ENCODE data around the gene TEX52.
"Not testable (repeated sequence)": the region's sequence is repeated elsewhere in the genome, so short reads cannot be mapped to it uniquely, and the experiment has no call there.

TEX52 gene

DNA sequence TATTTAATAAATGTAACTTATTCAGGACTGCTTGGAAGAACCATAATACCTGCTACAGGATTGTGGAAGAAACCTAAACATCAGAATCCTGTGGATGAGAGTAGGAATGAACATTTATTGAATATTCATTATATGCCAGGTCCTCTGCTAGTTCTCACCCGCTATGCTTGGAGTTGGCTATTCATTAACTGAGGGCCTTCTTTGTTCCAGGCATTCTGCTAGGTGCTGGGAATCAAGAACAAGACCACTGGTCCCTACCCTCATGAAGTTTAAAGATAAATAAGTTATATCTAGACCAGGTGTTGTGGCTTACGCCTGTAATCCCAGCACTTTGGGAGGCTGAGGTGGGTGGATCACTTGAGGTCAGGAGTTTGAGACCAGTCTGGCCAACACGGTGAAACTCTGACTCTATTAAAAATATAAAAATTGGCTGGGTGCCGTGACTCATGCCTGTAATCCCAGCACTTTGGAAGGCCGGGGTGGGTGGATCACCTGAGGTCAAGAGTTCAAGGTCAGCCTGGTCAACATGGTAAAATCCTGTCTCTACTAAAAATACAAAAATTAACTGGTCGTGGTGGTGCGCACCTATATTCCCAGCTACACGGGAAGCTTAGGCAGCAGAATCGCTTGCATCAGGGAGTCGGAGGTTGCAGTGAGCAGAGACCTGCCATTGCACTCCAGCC lies 30.1 kb upstream of the TEX52 start:
- no peaks in the 10 kb centered on the region for H3K9me3 ChIP-seq (ENCODE audit: control insufficient read depth, low read length)
- H3K36me3 ChIP-seq (ENCODE audit: control insufficient read depth, insufficient read depth, low read length), result no peaks in the 10 kb centered on the region
- no peaks in the 10 kb centered on the region for H3K27me3 ChIP-seq (ENCODE audit: control insufficient read depth, insufficient read depth, low read length)
- H3K4me1 ChIP-seq (ENCODE audit: control insufficient read depth, insufficient read depth, low read length), result peaks cover 5% of the 10 kb centered on the region
- no peak overlapping the region for H3K4me3 ChIP-seq (ENCODE audit: low read length)
- no peak overlapping the region for H3K9ac ChIP-seq (ENCODE audit: low read length)

DNA sequence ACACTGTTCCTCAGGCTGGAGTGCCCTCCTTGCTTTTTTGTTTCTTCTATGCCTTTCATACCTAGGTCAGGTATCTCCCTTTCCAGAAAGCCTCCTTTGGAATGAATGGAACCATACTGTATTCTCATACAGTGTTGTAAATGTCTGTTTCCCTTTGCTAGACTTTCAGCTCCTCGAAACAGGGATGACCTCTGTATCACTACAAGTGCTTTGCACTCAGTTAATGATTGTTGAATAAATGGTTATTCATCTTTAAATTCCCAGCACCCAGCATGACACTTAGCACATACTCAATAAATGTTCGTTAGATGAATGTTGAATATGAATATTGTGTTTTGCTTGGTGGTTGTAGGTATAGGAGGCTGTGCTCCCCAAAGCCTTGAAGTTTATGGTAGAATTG lies 28.0 kb upstream of the TEX52 start:
- Histone ChIP-seq H3K36me3 (ENCODE audit: control insufficient read depth, insufficient read depth, low read length) (no peaks in the 10 kb centered on the region), H3K9me3 (ENCODE audit: control insufficient read depth, low read length) (no peaks in the 10 kb centered on the region), H3K4me3 (ENCODE audit: low read length) (no peak overlapping the region), H3K4me1 (ENCODE audit: control insufficient read depth, insufficient read depth, low read length) (no peaks in the 10 kb centered on the region), H3K27me3 (ENCODE audit: control insufficient read depth, insufficient read depth, low read length) (no peaks in the 10 kb centered on the region), H3K9ac (ENCODE audit: low read length) (no peak overlapping the region)

DNA sequence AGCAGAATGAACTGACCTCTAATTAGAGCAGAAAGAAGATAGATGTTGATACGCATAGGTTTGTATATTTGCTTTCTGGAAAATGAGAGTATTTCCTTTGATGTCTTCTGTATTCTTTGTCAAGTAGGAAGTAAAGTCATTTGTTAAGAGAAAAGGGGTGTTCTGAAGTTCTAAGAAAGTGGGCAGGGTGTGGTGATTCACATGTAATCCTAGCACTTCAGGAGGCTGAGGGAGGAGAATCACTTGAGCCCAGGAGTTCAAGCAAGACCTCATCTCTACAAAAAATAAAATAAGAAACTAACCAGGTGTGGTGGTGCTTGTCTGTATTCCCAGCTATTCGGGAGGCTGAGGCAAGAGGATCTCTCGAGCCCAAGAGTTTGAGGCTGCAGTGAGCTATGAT lies 23.0 kb upstream of the TEX52 start:
- Histone ChIP-seq H3K4me3 (ENCODE audit: low read length) (no peak overlapping the region), H3K4me1 (ENCODE audit: control insufficient read depth, insufficient read depth, low read length) (peaks cover 19% of the 10 kb centered on the region), H3K27me3 (ENCODE audit: control insufficient read depth, insufficient read depth, low read length) (no peaks in the 10 kb centered on the region), H3K9ac (ENCODE audit: low read length) (no peak overlapping the region), H3K9me3 (ENCODE audit: control insufficient read depth, low read length) (no peaks in the 10 kb centered on the region), H3K36me3 (ENCODE audit: control insufficient read depth, insufficient read depth, low read length) (no peaks in the 10 kb centered on the region)

DNA sequence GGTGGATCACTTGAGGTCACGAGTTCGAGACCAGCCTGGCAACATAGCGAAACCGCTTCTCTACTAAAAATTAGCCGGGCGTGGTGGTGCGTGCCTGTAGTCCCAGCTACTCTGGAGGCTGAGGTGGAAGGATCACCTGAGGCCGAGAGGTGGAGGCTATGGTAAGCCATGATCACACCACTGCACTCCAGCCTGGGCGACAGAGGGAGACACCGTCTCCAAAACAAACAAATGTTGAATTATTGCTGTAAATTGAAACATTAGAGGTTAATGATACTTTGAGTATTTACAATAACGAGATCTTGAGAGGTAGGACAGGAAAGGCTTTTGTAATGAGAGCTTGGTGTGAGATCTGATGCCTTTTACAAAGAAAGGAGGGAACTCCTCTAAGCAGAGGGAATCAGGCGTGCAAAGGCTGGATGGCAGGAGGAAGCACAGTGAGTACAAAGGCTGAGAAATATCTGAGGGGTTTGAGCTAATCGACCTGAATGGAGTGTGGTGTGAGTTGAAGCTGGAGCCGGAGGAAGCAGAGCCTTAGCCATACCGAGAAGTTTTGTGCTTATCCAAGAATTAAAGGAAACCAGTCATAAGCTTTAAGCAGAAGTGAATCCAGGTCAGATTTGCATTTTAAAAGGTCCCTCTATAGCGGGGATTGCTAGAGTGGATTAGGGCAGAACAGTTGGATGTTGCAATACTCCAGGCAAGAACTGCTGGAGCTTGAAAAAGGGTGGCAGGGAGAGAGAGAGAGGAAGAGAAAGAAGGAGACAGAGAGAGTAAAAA lies 21.3 kb upstream of the TEX52 start:
- no peaks in the 10 kb centered on the region for H3K27me3 ChIP-seq (ENCODE audit: control insufficient read depth, insufficient read depth, low read length)
- no peaks in the 10 kb centered on the region for H3K36me3 ChIP-seq (ENCODE audit: control insufficient read depth, insufficient read depth, low read length)
- H3K9ac ChIP-seq (ENCODE audit: low read length), result peak overlapping the region; percentile 95
- H3K9me3 ChIP-seq (ENCODE audit: control insufficient read depth, low read length), result no peaks in the 10 kb centered on the region
- H3K4me3 ChIP-seq (ENCODE audit: low read length), result peak overlapping the region; percentile 93
- H3K4me1 ChIP-seq (ENCODE audit: control insufficient read depth, insufficient read depth, low read length), result peaks cover 19% of the 10 kb centered on the region

DNA sequence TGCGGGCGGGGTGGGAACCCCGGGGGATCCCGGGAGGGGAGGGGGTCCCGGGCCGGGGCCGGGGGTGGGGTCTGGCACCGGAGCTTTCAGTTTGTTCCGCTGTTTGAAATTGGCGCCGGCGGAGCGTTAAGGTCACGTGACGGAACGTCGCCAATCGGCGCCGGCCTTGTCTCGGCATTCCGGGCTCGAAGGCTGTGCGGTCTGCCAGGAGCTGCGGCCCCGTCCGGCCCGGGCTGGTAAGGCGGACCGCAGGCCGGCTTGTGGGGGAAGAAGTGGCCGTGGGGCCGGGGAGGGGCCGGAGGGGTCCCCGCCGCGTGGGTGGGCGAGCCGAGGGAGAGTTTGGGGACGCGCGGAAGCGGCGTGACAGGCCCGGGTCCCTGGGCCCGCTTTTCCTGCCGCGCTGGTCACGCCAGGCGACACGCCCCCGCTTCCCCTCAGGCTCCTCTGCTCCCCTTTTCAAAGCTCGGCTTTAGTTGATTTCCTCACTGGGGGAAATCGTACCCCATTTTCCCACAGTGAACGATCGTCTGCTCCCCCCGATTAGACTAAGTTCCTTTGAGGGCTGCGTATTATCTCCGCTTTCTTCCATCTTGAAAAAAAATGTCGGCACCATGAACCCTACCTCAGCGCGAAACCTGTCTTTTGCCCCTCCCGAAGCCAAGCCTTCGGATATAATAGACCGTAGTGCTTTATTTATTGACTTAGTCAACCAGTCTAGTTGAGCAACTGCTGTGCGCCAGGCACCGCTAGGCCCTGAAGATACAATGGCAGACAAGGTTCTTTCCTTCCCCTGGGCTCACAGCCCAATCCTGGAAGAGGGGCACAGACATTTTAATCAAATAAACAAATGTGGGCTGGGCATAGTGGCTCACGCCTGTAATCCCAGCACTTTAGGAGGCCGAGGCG lies 20.5 kb upstream of the TEX52 start, which contains the start of the genes FOXM1 and RHNO1:
TSS of gene FOXM1 (minus strand) at position 128 of the 906 bp plus-strand sequence. CDS start 2,696 bp downstream, outside the sequence.
TSS of gene RHNO1 (plus strand) at position 177 of the 906 bp plus-strand sequence. CDS start 8,144 bp downstream, outside the sequence.
- H3K4me1 ChIP-seq (ENCODE audit: control insufficient read depth, insufficient read depth, low read length), result peaks cover 19% of the 10 kb centered on the region
- peak within 1 kb of the TSS; percentile 93 for H3K4me3 ChIP-seq (ENCODE audit: low read length)
- no peaks in the 10 kb centered on the region for H3K27me3 ChIP-seq (ENCODE audit: control insufficient read depth, insufficient read depth, low read length)
- H3K9ac ChIP-seq (ENCODE audit: low read length), result peak within 1 kb of the TSS; percentile 95
- no peaks in the 10 kb centered on the region for H3K9me3 ChIP-seq (ENCODE audit: control insufficient read depth, low read length)
- no peaks in the 10 kb centered on the region for H3K36me3 ChIP-seq (ENCODE audit: control insufficient read depth, insufficient read depth, low read length)

DNA sequence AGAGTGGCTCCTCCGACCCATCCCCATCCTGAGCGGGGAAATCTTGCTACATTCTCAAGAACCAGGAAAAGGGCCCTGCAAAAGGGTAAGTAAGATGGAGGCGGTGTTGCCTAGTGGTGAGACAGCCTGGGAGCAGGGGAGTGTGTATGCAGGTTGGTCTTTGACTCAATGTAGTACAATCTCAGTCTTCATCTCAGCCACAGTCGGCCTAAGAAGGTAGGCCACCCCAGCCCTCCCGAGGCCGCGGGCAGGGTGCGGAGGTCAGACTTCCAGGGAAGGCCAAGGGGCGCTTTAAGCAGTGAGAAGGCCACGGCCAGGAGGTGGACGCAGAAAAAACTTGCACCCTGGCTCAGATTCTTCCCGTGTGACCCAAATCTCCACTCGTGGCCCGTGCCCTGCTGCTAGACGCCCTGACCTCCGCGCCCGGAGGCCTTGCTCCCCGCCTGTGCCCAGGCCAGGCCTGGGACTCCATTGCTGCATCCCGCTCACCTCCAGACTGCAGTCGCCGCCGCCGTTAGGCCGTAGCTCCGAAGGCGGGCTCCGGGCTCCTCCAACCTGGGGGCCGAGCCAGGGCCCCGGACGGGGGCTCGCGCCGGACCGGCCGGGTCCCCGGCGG lies 19.7 kb upstream of the TEX52 start:
- H3K36me3 ChIP-seq (ENCODE audit: control insufficient read depth, insufficient read depth, low read length), result no peaks in the 10 kb centered on the region
- no peaks in the 10 kb centered on the region for H3K27me3 ChIP-seq (ENCODE audit: control insufficient read depth, insufficient read depth, low read length)
- peaks cover 19% of the 10 kb centered on the region for H3K4me1 ChIP-seq (ENCODE audit: control insufficient read depth, insufficient read depth, low read length)
- no peaks in the 10 kb centered on the region for H3K9me3 ChIP-seq (ENCODE audit: control insufficient read depth, low read length)
- H3K4me3 ChIP-seq (ENCODE audit: low read length), result peak overlapping the region; percentile 93
- peak overlapping the region; percentile 95 for H3K9ac ChIP-seq (ENCODE audit: low read length)

DNA sequence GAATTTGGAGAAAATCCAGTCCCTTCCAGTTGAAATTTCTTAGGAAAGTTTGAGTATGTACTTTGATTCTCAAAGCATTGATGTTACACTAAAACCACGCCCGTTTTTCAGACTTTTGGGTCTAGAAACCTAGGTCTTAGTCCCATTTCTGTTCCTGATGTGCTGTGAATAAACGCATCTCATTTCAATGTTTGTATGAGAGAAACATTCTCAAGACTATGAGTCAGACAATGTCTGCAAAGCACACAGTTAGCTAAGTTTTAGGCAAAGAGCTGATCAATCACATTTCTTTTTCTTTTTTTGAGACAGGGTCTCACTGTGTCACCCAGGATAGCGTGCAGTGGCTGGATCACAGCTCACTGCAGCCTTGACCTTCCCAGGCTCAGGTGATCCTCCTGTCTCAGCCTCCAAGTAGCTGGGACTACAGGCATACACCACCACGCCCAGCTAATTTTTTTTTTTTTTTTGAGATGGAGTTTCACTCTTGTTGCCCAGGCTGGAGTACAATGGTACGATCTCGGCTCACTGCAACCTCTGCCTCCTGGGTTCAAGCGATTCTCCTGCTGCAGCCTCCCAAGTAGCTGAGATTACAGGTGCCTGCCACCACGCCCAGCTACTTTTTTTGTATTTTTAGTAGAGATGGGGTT lies 12.3 kb upstream of the TEX52 start:
- not testable (repeated sequence) for H3K36me3 ChIP-seq (ENCODE audit: control insufficient read depth, insufficient read depth, low read length); H3K9ac ChIP-seq (ENCODE audit: low read length); H3K4me1 ChIP-seq (ENCODE audit: control insufficient read depth, insufficient read depth, low read length)

DNA sequence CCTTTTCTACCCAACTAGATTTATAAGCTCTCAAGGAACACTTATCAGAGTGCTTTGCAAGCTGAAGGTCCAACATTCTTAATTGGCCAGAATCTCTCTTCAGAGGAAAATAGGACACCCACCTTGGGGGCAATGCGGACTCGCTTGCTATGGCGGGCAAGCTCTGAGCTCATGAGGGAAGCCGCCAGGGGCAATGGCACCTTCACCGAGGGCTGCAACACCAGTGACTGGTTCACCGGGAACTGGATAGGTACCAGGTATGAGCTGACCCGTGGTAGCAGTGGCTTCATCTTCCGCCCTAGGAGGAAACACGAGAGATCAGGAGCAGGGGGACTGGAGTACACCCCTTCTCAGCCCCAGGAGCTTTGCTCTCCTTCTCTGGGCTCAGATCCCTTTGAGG lies 7.4 kb upstream of the TEX52 start:
- H3K36me3 ChIP-seq (ENCODE audit: control insufficient read depth, insufficient read depth, low read length), result no peaks in the 10 kb centered on the region
- no peaks in the 10 kb centered on the region for H3K27me3 ChIP-seq (ENCODE audit: control insufficient read depth, insufficient read depth, low read length)
- no peaks in the 10 kb centered on the region for H3K9me3 ChIP-seq (ENCODE audit: control insufficient read depth, low read length)
- no peak overlapping the region for H3K9ac ChIP-seq (ENCODE audit: low read length)
- H3K4me3 ChIP-seq (ENCODE audit: low read length), result no peak overlapping the region
- H3K4me1 ChIP-seq (ENCODE audit: control insufficient read depth, insufficient read depth, low read length), result no peaks in the 10 kb centered on the region

More for the DNA sequence above, 12.3 kb upstream of the TEX52 start:
- not testable (repeated sequence) for H3K9me3 ChIP-seq (ENCODE audit: control insufficient read depth, low read length); H3K4me3 ChIP-seq (ENCODE audit: low read length); H3K27me3 ChIP-seq (ENCODE audit: control insufficient read depth, insufficient read depth, low read length)

DNA sequence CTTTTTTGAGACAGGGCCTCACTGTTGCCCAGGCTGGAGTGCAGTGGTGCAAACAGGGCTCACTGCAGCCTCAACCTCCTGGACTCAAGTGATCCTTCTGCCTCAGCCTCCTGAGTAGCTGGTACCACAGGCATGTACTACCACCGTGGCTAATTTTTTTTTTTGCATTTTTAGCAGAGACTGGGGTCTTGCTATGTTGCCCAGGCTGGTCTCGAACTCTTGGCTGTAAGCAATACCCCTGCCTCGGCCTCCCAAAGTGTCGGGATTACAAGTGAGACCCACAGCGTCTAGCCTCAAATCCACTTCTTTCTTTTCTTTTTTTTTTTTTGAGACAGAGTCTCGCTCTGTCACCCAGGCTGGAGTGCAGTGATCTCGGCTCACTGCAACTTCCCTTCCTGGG lies 6.6 kb upstream of the TEX52 start:
- H3K36me3 ChIP-seq (ENCODE audit: control insufficient read depth, insufficient read depth, low read length); H3K4me3 ChIP-seq (ENCODE audit: low read length); H3K9ac ChIP-seq (ENCODE audit: low read length); H3K9me3 ChIP-seq (ENCODE audit: control insufficient read depth, low read length); H3K4me1 ChIP-seq (ENCODE audit: control insufficient read depth, insufficient read depth, low read length); H3K27me3 ChIP-seq (ENCODE audit: control insufficient read depth, insufficient read depth, low read length): not testable (repeated sequence)

DNA sequence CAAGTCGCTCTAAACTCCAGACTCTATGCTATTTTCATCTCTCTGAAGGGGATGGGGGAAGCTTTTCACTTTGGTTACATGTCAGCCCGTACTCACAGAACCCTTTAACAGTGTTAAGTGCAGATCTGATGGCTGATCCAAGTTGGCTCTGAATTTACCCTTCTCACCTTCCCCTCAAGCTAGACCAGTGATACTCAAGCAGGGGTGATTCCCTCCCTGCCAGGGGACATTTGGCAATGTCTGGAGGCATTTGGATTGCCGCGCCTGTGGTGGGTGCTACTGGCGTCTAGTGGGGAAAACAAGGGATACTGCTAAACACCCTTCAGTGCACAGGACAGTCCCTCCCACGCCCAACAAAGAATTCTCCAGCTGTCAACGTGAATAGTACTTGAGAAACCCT lies 6.0 kb upstream of the TEX52 start:
- H3K4me1 ChIP-seq (ENCODE audit: control insufficient read depth, insufficient read depth, low read length), result no peaks in the 10 kb centered on the region
- H3K9me3 ChIP-seq (ENCODE audit: control insufficient read depth, low read length), result no peaks in the 10 kb centered on the region
- H3K36me3 ChIP-seq (ENCODE audit: control insufficient read depth, insufficient read depth, low read length), result no peaks in the 10 kb centered on the region
- H3K27me3 ChIP-seq (ENCODE audit: control insufficient read depth, insufficient read depth, low read length), result no peaks in the 10 kb centered on the region
- no peak overlapping the region for H3K4me3 ChIP-seq (ENCODE audit: low read length)
- no peak overlapping the region for H3K9ac ChIP-seq (ENCODE audit: low read length)

DNA sequence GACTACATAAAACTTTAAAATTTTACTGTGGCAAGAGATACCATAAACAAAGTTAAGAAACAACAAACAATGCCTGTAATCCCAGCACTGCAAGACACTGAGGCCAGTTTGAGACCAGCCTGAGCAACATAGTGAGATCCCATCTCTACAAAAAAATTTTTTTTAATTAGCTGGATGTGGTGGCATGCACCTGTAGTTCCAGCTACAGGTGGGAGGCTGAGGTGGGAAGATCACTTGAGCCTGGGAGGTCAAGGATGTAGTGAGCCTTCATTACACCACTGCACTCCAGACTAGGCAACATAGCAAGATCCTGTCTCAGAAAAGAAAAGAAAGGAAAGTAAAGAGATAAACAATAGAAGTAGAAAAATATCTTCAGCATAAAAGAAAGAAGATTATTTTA lies 3.3 kb upstream of the TEX52 start:
- H3K9me3 ChIP-seq (ENCODE audit: control insufficient read depth, low read length), result no peaks in the 10 kb centered on the region
- H3K4me3 ChIP-seq (ENCODE audit: low read length), result no peak overlapping the region
- no peaks in the 10 kb centered on the region for H3K36me3 ChIP-seq (ENCODE audit: control insufficient read depth, insufficient read depth, low read length)
- H3K4me1 ChIP-seq (ENCODE audit: control insufficient read depth, insufficient read depth, low read length), result no peaks in the 10 kb centered on the region
- no peaks in the 10 kb centered on the region for H3K27me3 ChIP-seq (ENCODE audit: control insufficient read depth, insufficient read depth, low read length)
- H3K9ac ChIP-seq (ENCODE audit: low read length), result no peak overlapping the region
